Hepatocyte (in vitro differentiated cells): ENCODE data around the gene UBA5.

Source experiments
- CTCF ChIP-seq: fragments of 200-600 bp; sonication (generic); IDR thresholded peaks from 2 replicates; pipeline ENCODE4 v1.5.1; 2016; ENCODE audit warnings: antibody characterized with exemption, mild to moderate bottlenecking; ENCODE audit not compliant: poor library complexity
- EZH2 ChIP-seq: fragments of 200-600 bp; sonication (generic); IDR thresholded peaks from 2 replicates; pipeline ENCODE4 v1.6.1; 2016; ENCODE audit warnings: antibody characterized with exemption, mild to moderate bottlenecking, borderline replicate concordance
- EZH2phosphoT487 ChIP-seq: fragments of 200-600 bp; sonication (generic); IDR thresholded peaks from one replicate; pipeline ENCODE4 v1.6.1; 2018; ENCODE audit warnings: antibody characterized with exemption, mild to moderate bottlenecking, low read depth, moderate library complexity; ENCODE audit not compliant: unreplicated experiment, severe bottlenecking

GRCh38 chr3:132675408-132675807 is 15.3 kb downstream of the UBA5 start:
- no peak for TF ChIP-seq EZH2phosphoT487
- TF ChIP-seq CTCF, result no peak
- TF ChIP-seq EZH2, result no peak
